Iris pigment epithelial cell (primary cell): Measurements from ENCODE around the gene CWC25.

Source experiments
- DNase-seq: peaks from one replicate; pipeline ENCODE4 v3.0.0-alpha.2; 2011; ENCODE audit warnings: low read depth

CWC25 gene

GRCh38 chr17:38786372-38786771 is 38.7 kb downstream of the CWC25 start:
- DNase-seq: no peak

GRCh38 chr17:38783227-38783626 is 41.9 kb downstream of the CWC25 start:
- DNase-seq: no peak

- no peak for DNase-seq
These were observed 45.0 kb downstream of the CWC25 start for GRCh38 chr17:38779965-38780752.

GRCh38 chr17:38777641-38778250 is 47.4 kb downstream of the CWC25 start:
- DNase-seq: no peak

GRCh38 chr17:38773258-38773657 is 51.9 kb downstream of the CWC25 start:
- no peak for DNase-seq

- DNase-seq: no peak
These were observed 56.7 kb downstream of the CWC25 start for GRCh38 chr17:38768417-38768816.

- no peak for DNase-seq
These were observed 58.8 kb downstream of the CWC25 start for GRCh38 chr17:38766341-38766740.

GRCh38 chr17:38762231-38762630 is 62.9 kb downstream of the CWC25 start:
- no peak for DNase-seq

GRCh38 chr17:38761612-38762011 is 63.5 kb downstream of the CWC25 start:
- peak; percentile 42 for DNase-seq

GRCh38 chr17:38753071-38753506 is 72.0 kb downstream of the CWC25 start:
- no peak for DNase-seq

- DNase-seq: peak; percentile 99
These were observed 72.6 kb downstream of the CWC25 start, which contains the start of gene PSMB3 for GRCh38 chr17:38752308-38753070. PSMB3 (plus strand) TSS chr17:38752741; CDS start chr17:38752827, 86 bp downstream.

GRCh38 chr17:38751808-38752307 is 73.3 kb downstream of the CWC25 start:
- DNase-seq: peak; percentile 71

GRCh38 chr17:38751144-38751807 is 73.8 kb downstream of the CWC25 start:
- no peak for DNase-seq
